HepG2 (cell line): ENCODE results near the gene UPB1. TPM values are rescaled to one million over a fixed set of nuclear protein-coding genes. Genes with fewer than 3 reads are reported as not detected.

Source experiments
- CTCF ChIP-seq: sonication (generic); formaldehyde crosslinking; IDR thresholded peaks from 2 replicates; pipeline ENCODE4 v1.5.0; 2020; ENCODE audit warnings: mild to moderate bottlenecking, missing genetic modification reagents, moderate library complexity
- ETS1 ChIP-seq: sonication (generic); formaldehyde crosslinking; IDR thresholded peaks from 2 replicates; pipeline ENCODE4 v1.4.0; 2020; ENCODE audit warnings: missing genetic modification reagents
- GRHL1 ChIP-seq: sonication (generic); formaldehyde crosslinking; conservative IDR thresholded peaks from 2 replicates; pipeline ENCODE4 v1.8.0; 2022; ENCODE audit warnings: missing genetic modification reagents
- HMG20B ChIP-seq: conservative IDR thresholded peaks from 2 replicates; pipeline ENCODE4 v1.6.1; 2016; ENCODE audit warnings: missing genetic modification reagents, missing compliant biosample characterization
- NAIF1 ChIP-seq: sonication (generic); formaldehyde crosslinking; IDR thresholded peaks from 2 replicates; pipeline ENCODE4 v1.5.0; 2020; ENCODE audit warnings: mild to moderate bottlenecking, missing genetic modification reagents, borderline replicate concordance
- POGK ChIP-seq: sonication (generic); formaldehyde crosslinking; conservative IDR thresholded peaks from 2 replicates; pipeline ENCODE4 v1.8.0; 2022; ENCODE audit warnings: mild to moderate bottlenecking, moderate library complexity, missing genetic modification reagents
- TMF1 ChIP-seq: sonication (generic); formaldehyde crosslinking; IDR thresholded peaks from 2 replicates; pipeline ENCODE4 v1.8.1; 2022; ENCODE audit warnings: low read depth, missing genetic modification reagents
- ZBTB7A ChIP-seq: sonication (generic); formaldehyde crosslinking; IDR thresholded peaks from 2 replicates; pipeline ENCODE4 v1.8.0; 2022; ENCODE audit warnings: mild to moderate bottlenecking, missing genetic modification reagents
- ZFX ChIP-seq: sonication (generic); formaldehyde crosslinking; IDR thresholded peaks from 2 replicates; pipeline ENCODE4 v1.4.0; 2020; ENCODE audit warnings: mild to moderate bottlenecking, low read depth, missing genetic modification reagents, moderate library complexity
- ZFY ChIP-seq: sonication (generic); formaldehyde crosslinking; IDR thresholded peaks from 2 replicates; pipeline ENCODE4 v1.4.0; 2020; ENCODE audit warnings: missing genetic modification reagents
- ZNF318 ChIP-seq: sonication (generic); formaldehyde crosslinking; IDR thresholded peaks from 2 replicates; pipeline ENCODE4 v1.4.0; 2020; ENCODE audit warnings: mild to moderate bottlenecking, missing genetic modification reagents
- ZNF382 ChIP-seq: sonication (generic); formaldehyde crosslinking; IDR thresholded peaks from 2 replicates; pipeline ENCODE4 v1.5.0; 2020; ENCODE audit warnings: missing genetic modification reagents, mild to moderate bottlenecking, borderline replicate concordance
- ZNF576 ChIP-seq: sonication (generic); formaldehyde crosslinking; IDR thresholded peaks from 2 replicates; pipeline ENCODE4 v1.4.0; 2020; ENCODE audit warnings: mild to moderate bottlenecking, missing genetic modification reagents
- polyA plus RNA-seq, 8 experiments: library from polyadenylated mRNA; depleted of rRNA in 3 of 8; stranded (reverse) in 7 of 8; unstranded in 1 of 8; fragments of >200 nt; fragmentation: Illumina TruSeq in 4 of 8; extraction: Trizol in 4 of 8; gene quantifications; 2 replicates each; pipeline versions ENCODE4 v1.2.1 to v1.2.3, GENCODE V29; 2011 to 2016; ENCODE audit warnings: low read depth in 4 of 8, missing spikeins in 1 of 8, mixed read lengths in 1 of 8; ENCODE audit not compliant: insufficient read depth in 1 of 8
- total RNA-seq, 5 experiments: library from RNA; depleted of rRNA; stranded (reverse); fragments of >200 nt; fragmentation: Illumina TruSeq; extraction: Trizol; gene quantifications; 2 replicates each; pipeline ENCODE4 v1.2.3, GENCODE V29; 2016; ENCODE audit warnings: low read depth in 1 of 5

The UPB1 gene
- total and polyA plus RNA-seq, 2 of the 13 experiments (the other 11 are each of a cell fraction or from before 2014, with no cell fraction given) = 0.38 to 1.2 TPM

GRCh38 chr22:24550902-24551435 lies 55.8 kb downstream of the UPB1 start (continued):
- TF ChIP-seq POGK (CRISPR knock-in tag) = no peak
- TF ChIP-seq ZFX (CRISPR knock-in tag) = peak; percentile 34; the same call in 1 of the 2 replicates
- TF ChIP-seq ZFY = peak; percentile 14; the same call in 1 of the 2 replicates
- TF ChIP-seq HMG20B = no peak
- TF ChIP-seq ZNF318 (CRISPR knock-in tag) = no peak
- no peak for TF ChIP-seq GRHL1 (CRISPR knock-in tag)
- no peak for TF ChIP-seq TMF1 (CRISPR knock-in tag)
- no peak for TF ChIP-seq ZNF576 (CRISPR knock-in tag)
- TF ChIP-seq CTCF (CRISPR knock-in tag) = no peak
- TF ChIP-seq ZNF382 (CRISPR knock-in tag) = no peak
- TF ChIP-seq NAIF1 (CRISPR knock-in tag) = no peak
- TF ChIP-seq ETS1 = 0 out of 2 replicates have a peak, but pooled peaks have one; percentile 15
- TF ChIP-seq ZBTB7A (CRISPR knock-in tag) = peak; percentile 47; the same call in 1 of the 2 replicates
